Measurements from ENCODE around the gene FBXL17. TPM values are rescaled to one million over a fixed set of nuclear protein-coding genes. Genes with fewer than 3 reads are reported as not detected.

The FBXL17 gene
- total and polyA plus RNA-seq, 2 donors (not counting 1 experiment from before 2014, with no cell fraction given), result 7.3 to 40.3 TPM

- Histone ChIP-seq H2AFZ (ENCODE audit: insufficient read depth, low read depth, low read length, poor library complexity, severe bottlenecking) (no peak overlapping the region), H3K36me3 (replicated peaks in 1 of 2; ENCODE audit: control extremely low read depth in 1 of 2, control insufficient read depth in 1 of 2, extremely low read depth in 1 of 2, insufficient read depth in 2 of 2, low read length in 1 of 2) (no peaks in the 10 kb centered on the region), H3K4me2 (replicated peaks; ENCODE audit: low read depth, low read length, poor library complexity, severe bottlenecking) (no peak overlapping the region), H3K4me1 (ENCODE audit: control insufficient read depth in 2 of 2, insufficient read depth in 2 of 2, low read length in 2 of 2) (no peaks in the 10 kb centered on the region), H3K27ac (ENCODE audit: low read length in 2 of 2) (no peak overlapping the region), H3K27me3 (replicated peaks in 1 of 4; ENCODE audit: control extremely low read depth in 1 of 4, control insufficient read depth in 3 of 4, insufficient read depth in 4 of 4, low read length in 3 of 4) (no peaks in the 10 kb centered on the region), H3K9ac (ENCODE audit: low read length) (no peak overlapping the region), H4K20me1 (ENCODE audit: control insufficient read depth, insufficient read depth, low read length, poor library complexity, severe bottlenecking) (no peaks in the 10 kb centered on the region), H3K9me3 (ENCODE audit: control extremely low read depth in 1 of 3, control insufficient read depth in 2 of 3, insufficient read depth in 1 of 3, low read length in 2 of 3) (no peaks in the 10 kb centered on the region), H3K4me3 (ENCODE audit: control extremely low read depth in 1 of 5, extremely low read depth in 1 of 5, insufficient read depth in 1 of 5, low read depth in 2 of 5, low read length in 4 of 5) (no peak overlapping the region), H3K79me2 (ENCODE audit: control insufficient read depth, insufficient read depth, low read length) (no peaks in the 10 kb centered on the region)
- Mint-ChIP-seq H3K9me3 (ENCODE audit: insufficient read depth) (no peaks in the 10 kb centered on the region), H3K4me3 (no peak overlapping the region), H3K27me3 (no peaks in the 10 kb centered on the region), H3K27ac (no peak overlapping the region), H3K4me1 (no peaks in the 10 kb centered on the region)
- intact Hi-C loops (cut with micrococcal nuclease), result no loop called here
- ATAC-seq (ENCODE audit: low read depth) (no peak), DNase-seq (no peak)
- TF ChIP-seq EZH2 (IDR thresholded peaks at IDR 0.05; ENCODE audit: borderline replicate concordance, insufficient read depth, low read depth, low read length, poor library complexity, severe bottlenecking) (no peak), CTCF (IDR thresholded peaks at IDR 0.05) (no peak)
- CTCF ChIA-PET, result no interaction called here
- WGBS (ENCODE audit: insufficient coverage), result 94% methylated on average over 2 of the region's 3 CpGs
- POLR2A ChIA-PET, result no interaction called here
These were observed 300.2 kb downstream of the FBXL17 start for GRCh38 chr5:108081707-108082106.

GRCh38 chr5:108079753-108080152 is 302.1 kb downstream of the FBXL17 start:
- ChIA-PET POLR2A (no interaction called here), CTCF (no interaction called here)
- H4K20me1 ChIP-seq (ENCODE audit: control insufficient read depth, insufficient read depth, low read length, poor library complexity, severe bottlenecking), result no peaks in the 10 kb centered on the region
- no peak overlapping the region for H2AFZ ChIP-seq (ENCODE audit: insufficient read depth, low read depth, low read length, poor library complexity, severe bottlenecking)
- no peak overlapping the region for H3K27ac ChIP-seq (ENCODE audit: low read length in 2 of 2)
- no peak overlapping the region for H3K4me3 Mint-ChIP-seq
- no peak for TF ChIP-seq CTCF (IDR thresholded peaks at IDR 0.05)
- no peak for TF ChIP-seq EZH2 (IDR thresholded peaks at IDR 0.05; ENCODE audit: borderline replicate concordance, insufficient read depth, low read depth, low read length, poor library complexity, severe bottlenecking)
- H3K9ac ChIP-seq (ENCODE audit: low read length), result no peak overlapping the region
- no peaks in the 10 kb centered on the region for H3K27me3 ChIP-seq (replicated peaks in 1 of 4; ENCODE audit: control extremely low read depth in 1 of 4, control insufficient read depth in 3 of 4, insufficient read depth in 4 of 4, low read length in 3 of 4)
- ATAC-seq (ENCODE audit: low read depth) (no peak), DNase-seq (no peak)
- no peak overlapping the region for H3K4me3 ChIP-seq (ENCODE audit: control extremely low read depth in 1 of 5, extremely low read depth in 1 of 5, insufficient read depth in 1 of 5, low read depth in 2 of 5, low read length in 4 of 5)
- H3K4me1 ChIP-seq (ENCODE audit: control insufficient read depth in 2 of 2, insufficient read depth in 2 of 2, low read length in 2 of 2), result no peaks in the 10 kb centered on the region
- H3K9me3 ChIP-seq (ENCODE audit: control extremely low read depth in 1 of 3, control insufficient read depth in 2 of 3, insufficient read depth in 1 of 3, low read length in 2 of 3), result peaks cover 0 to 3% (median 0%) of the 10 kb centered on the region in 3 donors
- H3K79me2 ChIP-seq (ENCODE audit: control insufficient read depth, insufficient read depth, low read length), result no peaks in the 10 kb centered on the region
- no peak overlapping the region for H3K4me2 ChIP-seq (replicated peaks; ENCODE audit: low read depth, low read length, poor library complexity, severe bottlenecking)
- no peak overlapping the region for H3K27ac Mint-ChIP-seq
- no peaks in the 10 kb centered on the region for H3K27me3 Mint-ChIP-seq
- intact Hi-C loops (cut with micrococcal nuclease), result no loop called here
- H3K4me1 Mint-ChIP-seq, result no peaks in the 10 kb centered on the region
- no peaks in the 10 kb centered on the region for H3K36me3 ChIP-seq (replicated peaks in 1 of 2; ENCODE audit: control extremely low read depth in 1 of 2, control insufficient read depth in 1 of 2, extremely low read depth in 1 of 2, insufficient read depth in 2 of 2, low read length in 1 of 2)
- no peaks in the 10 kb centered on the region for H3K9me3 Mint-ChIP-seq (ENCODE audit: insufficient read depth)
